KBM-7 (cell line): ENCODE data around the gene FEZF1.

Experiments used
- DNase-seq: peaks from one replicate; pipeline ENCODE4 v3.0.0-alpha.2; 2015
- in situ Hi-C: fragments of 300-500 bp; cut with MboI; formaldehyde crosslinking; loops from 2 replicates; pipeline ENCODE4 v1.14.3; 2020; ENCODE audit warnings: low sequenced_read_pairs, low pct_unique_long_range_greater_than_20kb, mixed read lengths

FEZF1 gene

GRCh38 chr7:122304319-122304975, at the start of gene FEZF1:
FEZF1 (minus strand) TSS chr7:122304750; CDS start chr7:122304437, 313 bp downstream.
- in situ Hi-C loops = no loop called here
- no peak for DNase-seq

- DNase-seq = no peak
- in situ Hi-C loops = no loop called here
Observed at GRCh38 chr7:122352454-122352853, 47.9 kb upstream of the FEZF1 start.

GRCh38 chr7:122350701-122351100, 46.2 kb upstream of the FEZF1 start:
- in situ Hi-C loops = no loop called here
- DNase-seq = no peak

- in situ Hi-C loops = no loop called here
- DNase-seq = no peak
Observed at GRCh38 chr7:122344303-122344620, 39.7 kb upstream of the FEZF1 start.

- DNase-seq = no peak
- in situ Hi-C loops = no loop called here
Observed at GRCh38 chr7:122343601-122344302, 39.2 kb upstream of the FEZF1 start.

- DNase-seq = no peak
- in situ Hi-C loops = no loop called here
Observed at GRCh38 chr7:122340427-122340826, 35.9 kb upstream of the FEZF1 start.

- in situ Hi-C loops = no loop called here
Observed at GRCh38 chr7:122339145-122339904, 34.8 kb upstream of the FEZF1 start.

GRCh38 chr7:122337011-122337410, 32.5 kb upstream of the FEZF1 start:
- in situ Hi-C loops = no loop called here
- no peak for DNase-seq

More at GRCh38 chr7:122339145-122339904, 34.8 kb upstream of the FEZF1 start:
- no peak for DNase-seq

GRCh38 chr7:122329145-122329802, 24.7 kb upstream of the FEZF1 start:
- in situ Hi-C loops = no loop called here
- no peak for DNase-seq

GRCh38 chr7:122327969-122328368, 23.4 kb upstream of the FEZF1 start:
- in situ Hi-C loops = no loop called here
- DNase-seq = no peak

GRCh38 chr7:122316467-122317388, 12.2 kb upstream of the FEZF1 start:
- in situ Hi-C loops = no loop called here
- no peak for DNase-seq

- in situ Hi-C loops = no loop called here
- DNase-seq = no peak
Observed at GRCh38 chr7:122315507-122316466, 11.2 kb upstream of the FEZF1 start.

GRCh38 chr7:122314284-122314683, 9.7 kb upstream of the FEZF1 start:
- in situ Hi-C loops = no loop called here
- DNase-seq = no peak

- DNase-seq = no peak
- in situ Hi-C loops = no loop called here
Observed at GRCh38 chr7:122312789-122313188, 8.2 kb upstream of the FEZF1 start.

GRCh38 chr7:122311734-122312450, 7.3 kb upstream of the FEZF1 start:
- in situ Hi-C loops = no loop called here
- no peak for DNase-seq

- peak; percentile 18 for DNase-seq
- in situ Hi-C loops = no loop called here
Observed at GRCh38 chr7:122311050-122311700, 6.6 kb upstream of the FEZF1 start.
